Measurements from ENCODE around the gene DDAH1. TPM values are rescaled to one million over a fixed set of nuclear protein-coding genes. Genes with fewer than 3 reads are reported as not detected.

DDAH1 gene
- total and polyA plus RNA-seq, 2 of the 8 experiments (the other 6 are each of a cell fraction or from before 2014, with no cell fraction given), result 22.8 to 54.5 TPM

DNA sequence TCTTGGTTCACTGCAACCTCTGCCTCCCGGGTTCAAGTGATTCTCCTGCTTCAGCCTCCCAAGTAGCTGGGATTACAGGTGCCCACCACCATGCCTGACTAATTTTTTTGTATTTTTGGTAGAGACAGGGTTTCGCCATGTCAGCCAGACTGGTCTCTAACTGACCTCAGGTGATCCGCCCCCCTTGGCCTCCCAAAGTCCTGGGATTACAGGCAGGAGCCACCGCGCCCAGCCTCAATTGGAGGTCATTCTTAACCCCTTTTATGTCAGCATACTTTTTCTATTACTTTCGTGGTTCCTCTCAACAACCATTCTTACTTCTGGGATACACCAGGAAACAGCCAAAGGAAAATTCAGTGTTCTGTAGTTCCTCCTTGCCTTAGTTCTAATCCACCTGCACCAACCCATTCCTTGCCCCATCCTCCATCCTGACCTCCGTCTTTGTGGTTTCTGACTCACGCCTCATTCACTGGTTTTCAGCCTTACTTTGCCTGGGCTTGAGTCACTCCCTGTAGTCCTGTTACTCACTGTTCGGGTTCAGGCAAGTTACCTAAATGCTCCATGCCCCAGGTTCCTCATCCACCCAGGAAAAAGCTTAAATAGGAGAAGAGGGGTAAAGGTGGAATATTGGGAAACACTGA is 175.6 kb downstream of the DDAH1 start (continued):
- no peak for TF ChIP-seq CBX5 (IDR thresholded peaks at IDR 0.05; ENCODE audit: low read depth, low read length)
- TF ChIP-seq RNF2 (IDR thresholded peaks at IDR 0.05; ENCODE audit: borderline replicate concordance, low read depth, low read length, missing control alignments, poor library complexity, severe bottlenecking), result no peak
- TF ChIP-seq HDAC6 (IDR thresholded peaks at IDR 0.05; ENCODE audit: low read depth, low read length), result no peak
- TF ChIP-seq SAP30 (IDR thresholded peaks at IDR 0.05; ENCODE audit: insufficient read depth, insufficient replicate concordance, low read length), result no peak
- TF ChIP-seq CREB1 (IDR thresholded peaks at IDR 0.05), result no peak
- no peak for TF ChIP-seq ASH2L (IDR thresholded peaks at IDR 0.05; ENCODE audit: low read length)
- no peak for TF ChIP-seq EGR1 (IDR thresholded peaks at IDR 0.05; ENCODE audit: borderline replicate concordance, low read depth, low read length)
- TF ChIP-seq, protein P1, sequence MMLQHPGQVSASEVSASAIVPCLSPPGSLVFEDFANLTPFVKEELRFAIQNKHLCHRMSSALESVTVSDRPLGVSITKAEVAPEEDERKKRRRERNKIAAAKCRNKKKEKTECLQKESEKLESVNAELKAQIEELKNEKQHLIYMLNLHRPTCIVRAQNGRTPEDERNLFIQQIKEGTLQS (IDR thresholded peaks at IDR 0.05; ENCODE audit: insufficient read depth, low read depth, low read length), result no peak
- no peak for TF ChIP-seq RAD21 (IDR thresholded peaks at IDR 0.05 in 1 of 2, conservative IDR thresholded peaks at IDR 0.05 in 1 of 2; ENCODE audit: low read depth in 2 of 2, low read length in 2 of 2)
- TF ChIP-seq POLR2AphosphoS5 (IDR thresholded peaks at IDR 0.05; ENCODE audit: low read depth, low read length), result no peak
